ENCODE data around the gene TBC1D22A.

The TBC1D22A gene

DNA sequence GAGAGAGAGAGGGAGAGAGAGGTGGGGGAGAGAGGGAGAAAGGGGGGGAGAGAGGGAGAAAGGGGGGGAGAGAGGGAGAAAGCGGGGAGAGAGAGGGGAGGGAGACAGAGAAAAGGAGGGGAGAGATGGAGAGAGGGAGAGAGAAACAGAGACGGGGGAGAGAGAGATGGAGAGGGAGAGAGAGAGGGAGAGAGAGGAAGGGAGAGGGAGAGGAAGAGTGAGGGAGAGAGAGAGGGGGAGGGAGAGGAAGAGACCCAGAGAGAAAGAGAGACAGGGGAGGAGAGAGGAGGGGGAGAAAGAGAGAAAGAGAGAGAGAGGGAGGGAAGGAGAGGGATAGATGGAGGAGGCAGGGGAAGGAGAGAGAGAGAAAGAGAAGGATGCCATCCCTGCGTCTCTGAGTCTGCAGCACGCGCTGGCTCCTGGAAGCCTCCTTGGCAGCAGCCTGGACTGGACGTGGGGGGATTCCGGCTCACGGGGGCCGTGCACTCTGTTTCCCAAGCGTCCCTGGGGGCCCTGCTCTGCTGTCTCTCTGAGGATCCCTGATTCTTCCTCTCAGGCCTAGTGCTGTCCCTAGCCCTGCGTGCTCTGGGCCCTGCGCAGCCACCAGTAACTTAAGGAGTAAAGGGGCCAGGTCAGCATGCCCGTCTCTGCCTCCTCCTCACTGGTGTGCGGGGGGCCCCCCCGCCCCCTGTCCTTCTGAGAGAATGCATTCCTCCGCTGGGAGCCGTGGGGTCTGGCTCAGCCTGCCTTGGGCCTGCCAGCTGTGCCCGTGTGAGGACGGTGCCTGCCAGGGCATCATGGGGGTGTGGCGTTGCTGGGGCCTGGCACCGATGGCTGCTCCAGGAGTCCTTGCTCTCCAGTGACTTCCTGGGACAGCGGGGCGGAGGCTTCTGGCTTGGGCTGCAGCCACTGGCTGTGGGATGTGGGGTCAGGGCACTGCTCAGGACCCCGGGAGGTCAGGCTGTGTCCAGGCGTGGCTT is 429.5 kb downstream of the TBC1D22A start:
- no peak overlapping the region for H3K4me3 ChIP-seq (ENCODE audit: low read depth, low read length)
- TF ChIP-seq, protein P1, sequence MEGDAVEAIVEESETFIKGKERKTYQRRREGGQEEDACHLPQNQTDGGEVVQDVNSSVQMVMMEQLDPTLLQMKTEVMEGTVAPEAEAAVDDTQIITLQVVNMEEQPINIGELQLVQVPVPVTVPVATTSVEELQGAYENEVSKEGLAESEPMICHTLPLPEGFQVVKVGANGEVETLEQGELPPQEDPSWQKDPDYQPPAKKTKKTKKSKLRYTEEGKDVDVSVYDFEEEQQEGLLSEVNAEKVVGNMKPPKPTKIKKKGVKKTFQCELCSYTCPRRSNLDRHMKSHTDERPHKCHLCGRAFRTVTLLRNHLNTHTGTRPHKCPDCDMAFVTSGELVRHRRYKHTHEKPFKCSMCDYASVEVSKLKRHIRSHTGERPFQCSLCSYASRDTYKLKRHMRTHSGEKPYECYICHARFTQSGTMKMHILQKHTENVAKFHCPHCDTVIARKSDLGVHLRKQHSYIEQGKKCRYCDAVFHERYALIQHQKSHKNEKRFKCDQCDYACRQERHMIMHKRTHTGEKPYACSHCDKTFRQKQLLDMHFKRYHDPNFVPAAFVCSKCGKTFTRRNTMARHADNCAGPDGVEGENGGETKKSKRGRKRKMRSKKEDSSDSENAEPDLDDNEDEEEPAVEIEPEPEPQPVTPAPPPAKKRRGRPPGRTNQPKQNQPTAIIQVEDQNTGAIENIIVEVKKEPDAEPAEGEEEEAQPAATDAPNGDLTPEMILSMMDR (IDR thresholded peaks at IDR 0.05; ENCODE audit: low read depth, low read length) = no peak

DNA sequence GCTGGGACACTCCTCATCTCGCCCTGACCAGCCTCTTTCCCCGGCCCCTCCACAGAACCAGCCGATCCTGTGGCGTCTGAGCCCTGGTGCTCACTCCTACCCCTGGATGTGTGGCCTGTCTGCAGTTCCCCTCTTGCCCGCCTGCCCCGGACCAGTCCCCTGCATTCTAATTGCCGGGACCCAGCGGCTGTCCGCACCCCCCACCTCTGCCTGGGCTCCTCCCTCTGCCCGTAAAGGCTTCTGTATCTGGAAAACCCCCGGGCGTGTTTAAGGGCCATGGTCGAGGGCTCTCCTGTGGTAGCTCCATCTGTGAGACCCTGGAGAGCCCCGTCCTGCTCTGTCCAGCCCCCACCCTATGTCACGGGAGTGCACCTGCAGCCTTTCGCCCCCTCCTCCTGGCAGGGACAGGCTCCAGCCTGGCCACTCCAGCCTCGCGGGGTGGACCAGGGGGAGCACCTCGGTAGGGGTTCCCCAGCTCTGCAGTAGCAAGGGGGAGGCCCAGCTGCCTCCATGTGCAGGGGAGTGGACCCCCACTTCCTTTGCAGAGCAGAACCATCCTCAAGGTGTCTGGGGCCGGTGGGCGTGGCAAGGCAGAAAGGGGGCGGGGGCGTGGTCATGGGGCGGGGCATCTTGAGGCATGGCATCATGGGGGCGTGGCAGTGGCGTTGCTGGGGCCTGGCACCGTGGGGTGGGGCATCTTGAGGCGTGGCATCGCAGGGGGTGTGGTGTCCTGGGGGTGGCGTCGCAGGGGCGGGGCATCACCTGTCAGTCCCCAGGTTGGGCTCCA is 430.4 kb downstream of the TBC1D22A start:
- H3K4me3 ChIP-seq (ENCODE audit: low read depth, low read length) = no peak overlapping the region
- TF ChIP-seq, protein P1 (IDR thresholded peaks at IDR 0.05; ENCODE audit: low read depth, low read length) = no peak

DNA sequence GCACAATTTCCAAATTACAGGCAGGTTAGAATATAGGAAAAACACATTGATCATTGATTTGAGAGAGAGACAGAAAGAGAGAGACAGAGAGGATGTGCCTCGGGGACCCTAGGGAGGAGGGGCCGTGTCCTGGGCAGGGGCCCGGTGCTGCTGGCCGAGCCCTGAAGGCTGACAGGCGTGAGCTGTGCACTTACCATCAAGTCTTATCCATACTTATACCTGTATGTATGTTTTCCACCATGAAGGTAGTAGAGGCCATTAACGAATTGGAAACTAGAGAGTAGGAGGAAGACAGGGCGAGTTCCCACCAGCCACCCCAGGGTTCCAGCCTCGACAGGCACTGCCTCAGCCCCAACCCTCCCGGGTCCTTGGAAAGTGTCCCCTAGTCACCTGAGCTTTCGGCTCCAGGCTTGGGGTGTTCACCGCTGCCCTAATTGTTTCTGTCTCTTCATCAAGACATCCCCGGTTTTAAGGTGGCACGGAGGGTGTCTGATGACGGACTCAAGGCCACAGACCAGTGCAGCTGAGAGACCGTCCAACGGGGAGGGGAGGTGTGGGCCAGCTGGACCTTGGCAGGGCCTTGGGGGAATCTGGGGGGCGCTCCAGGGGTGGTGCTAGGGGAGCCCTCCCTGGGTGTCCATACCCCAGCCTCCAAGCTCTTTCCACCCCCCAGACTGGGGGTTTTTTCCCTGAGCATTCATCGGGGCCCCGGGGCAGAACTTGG is 431.3 kb downstream of the TBC1D22A start:
- no peak overlapping the region for H3K4me3 ChIP-seq (ENCODE audit: low read depth, low read length)
- TF ChIP-seq, protein P1 (IDR thresholded peaks at IDR 0.05; ENCODE audit: low read depth, low read length) = no peak

DNA sequence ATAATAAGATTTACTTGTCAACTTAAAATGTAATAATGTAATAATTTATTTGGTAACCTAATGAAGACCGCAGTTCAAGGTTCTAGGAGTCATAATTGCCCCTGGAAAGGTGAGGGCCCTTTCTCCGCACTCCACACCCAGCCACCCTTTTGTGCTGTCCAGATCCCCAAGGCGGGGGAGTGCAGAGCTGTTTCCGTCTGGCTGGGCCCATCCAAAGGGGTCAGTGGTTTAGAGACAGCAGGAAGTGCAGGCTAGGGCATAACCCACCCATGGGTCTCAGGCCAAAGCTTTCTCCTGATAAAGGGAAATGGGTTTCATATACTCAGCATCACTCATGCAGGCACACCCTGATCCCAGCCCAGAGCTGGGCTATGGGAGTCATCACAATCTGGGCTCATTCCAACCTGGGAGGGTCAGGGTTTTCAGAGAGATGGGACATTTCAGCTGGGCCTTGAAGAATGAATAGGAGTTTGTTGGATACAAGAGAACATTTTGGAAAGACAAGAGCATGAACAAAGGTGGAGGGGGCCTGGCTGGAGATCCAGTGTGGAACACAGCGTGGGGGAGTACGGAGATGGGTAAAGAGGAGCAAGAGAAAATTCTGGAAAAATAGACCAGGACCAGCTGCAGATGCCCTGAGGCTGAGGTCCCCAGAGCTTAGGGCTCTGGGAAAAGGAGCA is 432.2 kb downstream of the TBC1D22A start:
- no peak overlapping the region for H3K4me3 ChIP-seq (ENCODE audit: low read depth, low read length)
- TF ChIP-seq, protein P1 (IDR thresholded peaks at IDR 0.05; ENCODE audit: low read depth, low read length) = no peak

DNA sequence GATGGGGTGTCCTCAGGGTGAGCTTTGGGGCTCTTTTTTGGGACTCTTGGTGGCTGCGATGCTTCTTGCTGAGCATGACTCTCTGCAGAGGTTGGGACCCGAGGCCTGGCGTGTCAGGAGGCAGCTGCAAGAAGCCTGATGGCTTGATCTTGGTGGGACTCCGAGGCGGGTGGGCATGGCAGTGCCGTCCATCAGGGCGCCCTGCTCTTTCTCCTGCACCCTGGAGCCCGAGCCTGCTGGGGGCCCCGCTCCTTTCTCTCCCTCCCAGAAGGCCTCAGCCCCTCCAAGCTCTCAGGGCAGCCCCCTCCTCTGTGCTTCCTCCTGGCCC is 432.7 kb downstream of the TBC1D22A start:
- TF ChIP-seq, protein P1 (IDR thresholded peaks at IDR 0.05; ENCODE audit: low read depth, low read length) = no peak
- no peak overlapping the region for H3K4me3 ChIP-seq (ENCODE audit: low read depth, low read length)

DNA sequence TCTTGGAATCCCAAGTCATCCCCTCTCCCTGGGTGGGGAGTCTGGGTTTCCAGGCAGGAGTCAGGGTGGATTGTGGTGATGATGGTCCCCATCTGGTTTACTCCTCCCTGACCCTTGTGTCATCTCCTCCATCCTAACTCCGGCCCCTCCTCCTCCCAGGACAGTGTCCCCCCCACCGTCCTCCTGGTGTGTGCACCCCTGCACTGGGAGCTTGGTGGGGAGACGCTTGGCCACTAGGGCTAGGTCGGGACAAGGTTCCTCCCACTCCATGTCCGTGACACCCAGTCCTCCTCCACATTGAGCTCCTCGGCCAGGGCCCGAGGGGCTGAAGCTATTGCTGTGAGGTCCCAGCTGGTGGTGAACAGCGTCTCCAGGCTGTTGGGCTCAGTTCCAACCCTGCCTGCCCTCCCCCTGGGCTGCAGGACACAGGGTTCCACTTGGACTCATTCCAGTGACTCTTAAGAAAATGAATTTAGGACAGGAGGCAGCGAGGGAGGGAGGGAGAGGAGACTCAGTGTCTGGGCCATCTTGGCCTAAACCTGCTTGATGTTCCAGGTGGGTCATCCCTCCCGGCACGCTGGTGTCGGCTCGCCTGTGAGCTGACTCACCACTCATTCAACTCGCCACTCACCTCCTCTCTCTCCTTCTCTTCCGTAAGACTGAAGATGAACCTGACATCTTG is 433.2 kb downstream of the TBC1D22A start:
- TF ChIP-seq, protein P1 (IDR thresholded peaks at IDR 0.05; ENCODE audit: low read depth, low read length) = no peak
- no peak overlapping the region for H3K4me3 ChIP-seq (ENCODE audit: low read depth, low read length)

Measured in WI38 (cell line).